T-helper 22 cell (primary cell): ENCODE measurements around the gene AHNAK.
"Not testable (repeated sequence)": the region's sequence is repeated elsewhere in the genome, so short reads cannot be mapped to it uniquely, and the experiment has no call there.

ENCODE experiments used
- DNase-seq: peaks from one replicate; pipeline ENCODE4 v3.0.0-alpha.2; 2020; ENCODE audit warnings: low read depth

The AHNAK gene

GRCh38 chr11:62461740-62462507 is 84.7 kb downstream of the AHNAK start:
- no peak for DNase-seq

DNA sequence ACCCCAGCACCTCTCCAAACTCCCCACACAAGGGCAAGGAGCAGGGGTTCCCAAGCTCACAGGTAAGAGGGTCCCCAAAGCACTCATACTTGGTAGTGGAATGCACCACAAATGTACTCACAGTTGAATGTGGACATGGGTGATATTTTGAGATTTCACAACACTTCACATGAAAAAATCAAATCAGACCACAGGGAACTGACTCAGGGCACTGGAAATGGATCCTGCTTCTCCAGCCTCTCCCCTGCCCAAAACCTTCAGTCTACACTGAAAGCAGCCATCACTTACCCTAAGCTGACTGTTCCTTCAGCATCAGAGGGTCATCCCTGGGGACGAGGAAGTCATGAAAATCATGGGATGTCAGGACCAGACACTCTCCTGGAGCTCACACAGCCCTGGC is 87.5 kb downstream of the AHNAK start:
- no peak for DNase-seq

GRCh38 chr11:62458212-62459002 is 88.2 kb downstream of the AHNAK start:
- no peak for DNase-seq

- no peak for DNase-seq
Measured at GRCh38 chr11:62457478-62457877, 89.1 kb downstream of the AHNAK start.

GRCh38 chr11:62456630-62457029 is 90.0 kb downstream of the AHNAK start:
- no peak for DNase-seq

DNA sequence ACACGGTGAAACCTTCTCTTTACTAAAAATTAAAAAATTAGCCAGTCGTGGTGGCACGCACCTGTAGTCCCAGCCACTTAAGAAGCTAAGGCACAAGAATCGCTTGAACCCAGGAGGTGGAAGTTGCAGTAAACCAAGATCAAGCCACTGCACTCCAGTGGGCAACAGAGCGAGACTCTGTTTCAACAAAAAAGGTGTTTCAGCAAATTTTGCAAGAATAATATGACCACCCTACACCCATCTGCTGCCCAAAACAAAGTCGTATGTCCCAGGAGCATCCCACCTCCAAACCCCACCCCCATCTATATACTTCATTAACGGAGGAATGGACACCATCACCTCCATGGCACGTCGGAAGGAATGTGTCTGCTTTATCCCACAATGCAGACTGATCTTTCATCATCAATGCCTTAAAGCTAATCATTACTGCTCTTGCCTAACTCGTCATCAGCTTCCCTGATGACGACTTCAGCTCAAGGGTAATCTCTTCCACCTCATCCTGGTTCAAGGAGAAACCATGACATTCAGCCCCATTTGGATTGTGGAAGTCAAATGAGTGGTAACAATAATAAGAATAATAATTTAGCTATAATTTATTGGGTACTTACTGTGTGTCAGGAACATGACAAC is 93.7 kb downstream of the AHNAK start:
- DNase-seq, result no peak

DNA sequence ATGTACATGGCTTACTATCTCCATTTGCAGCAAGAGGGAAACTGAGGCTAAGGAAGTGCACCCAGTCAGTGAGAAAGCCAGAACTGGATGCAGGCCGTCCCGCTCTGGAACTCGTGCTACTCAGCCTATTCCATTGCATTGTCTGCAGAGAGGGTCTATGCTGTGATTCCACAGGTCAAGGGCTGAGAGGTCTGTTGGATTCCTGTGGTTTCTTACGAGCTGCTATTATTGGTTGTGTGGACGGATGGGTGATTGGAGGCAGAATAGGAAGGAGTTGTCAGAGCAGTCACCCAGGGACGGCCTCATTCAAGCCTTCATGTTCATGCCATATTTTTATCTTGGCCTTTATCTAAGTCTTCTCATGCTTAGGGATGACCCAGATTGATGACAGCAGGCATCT is 94.3 kb downstream of the AHNAK start:
- DNase-seq, result no peak

DNA sequence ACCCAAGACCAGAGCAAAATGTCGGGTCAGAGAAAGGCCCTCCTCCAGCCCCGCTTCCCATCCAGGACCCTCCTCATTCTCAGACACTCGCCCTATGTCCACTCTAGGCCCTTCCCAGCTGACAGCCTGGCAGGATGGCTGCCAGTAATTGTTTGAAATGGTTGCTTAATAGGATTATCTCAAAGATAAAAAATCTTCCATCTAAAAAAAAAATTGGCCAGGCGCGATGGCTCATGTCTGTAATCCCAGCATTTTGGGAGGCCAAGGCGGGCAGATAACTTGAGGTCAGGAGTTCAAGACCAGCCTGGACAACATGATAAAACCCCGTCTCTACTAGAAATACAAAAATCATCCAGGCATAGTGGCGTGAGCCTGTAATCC is 95.4 kb downstream of the AHNAK start:
- DNase-seq, result no peak

GRCh38 chr11:62450543-62451240 is 95.9 kb downstream of the AHNAK start:
- no peak for DNase-seq

DNA sequence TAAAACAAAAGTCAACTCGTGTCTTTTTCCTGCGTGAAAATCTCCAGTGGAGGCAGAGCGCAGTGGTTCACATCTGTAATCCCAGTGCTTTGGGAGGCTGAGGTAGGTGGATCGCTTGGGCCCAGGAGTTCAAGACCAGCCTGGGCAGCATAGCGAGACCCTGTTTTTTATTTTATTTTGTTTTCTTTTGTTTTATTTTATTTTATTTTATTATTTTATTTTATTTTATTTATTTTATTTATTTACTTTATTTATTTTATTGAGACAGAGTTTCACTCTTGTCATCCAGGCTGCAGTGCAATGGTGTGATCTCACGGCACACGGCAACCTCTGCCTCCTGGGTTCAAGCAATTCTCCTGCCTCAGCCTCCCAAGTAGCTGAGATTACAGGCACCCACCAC is 96.7 kb downstream of the AHNAK start:
- not testable (repeated sequence) for DNase-seq

DNA sequence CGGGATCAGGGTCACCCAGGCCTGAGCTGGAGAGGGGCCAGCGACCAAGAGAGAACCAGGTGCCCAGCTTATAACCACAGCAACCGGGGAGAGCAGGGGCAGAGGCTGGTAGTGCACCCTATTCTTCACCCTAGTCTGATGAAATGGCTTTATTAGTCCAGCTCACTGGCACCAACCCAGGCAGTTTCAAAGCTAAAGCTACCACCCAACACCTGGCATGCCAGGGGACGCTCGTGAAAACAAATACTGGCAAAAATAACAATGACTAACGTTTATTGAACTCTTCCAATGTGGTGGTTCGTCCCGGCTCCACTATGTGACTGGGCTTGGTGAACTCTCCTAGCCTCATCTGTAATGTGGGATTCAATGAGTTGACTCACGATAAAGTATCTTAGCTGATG is 97.2 kb downstream of the AHNAK start:
- DNase-seq, result no peak

GRCh38 chr11:62446091-62446490 is 100.5 kb downstream of the AHNAK start:
- no peak for DNase-seq

DNA sequence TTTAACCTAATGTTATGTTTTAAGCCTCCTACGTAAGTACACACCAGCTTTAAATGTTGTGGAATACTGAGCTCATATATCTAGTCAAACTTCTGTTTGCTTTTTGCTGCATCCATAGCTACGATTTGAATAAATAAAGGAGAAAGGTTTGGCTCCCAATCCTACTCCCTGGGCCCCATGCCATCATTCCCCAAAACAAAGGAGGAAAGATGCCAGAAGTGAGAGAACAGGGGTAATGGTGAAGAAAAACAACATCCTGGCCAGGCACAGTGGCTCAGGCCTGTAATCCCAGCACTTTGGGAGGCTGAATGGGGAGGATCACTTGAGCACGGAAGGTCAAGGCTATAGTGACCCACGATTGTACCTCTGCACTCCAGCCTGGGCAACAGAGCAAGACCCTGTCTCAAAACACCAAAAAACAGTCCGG is 101.3 kb downstream of the AHNAK start:
- DNase-seq, result no peak

DNA sequence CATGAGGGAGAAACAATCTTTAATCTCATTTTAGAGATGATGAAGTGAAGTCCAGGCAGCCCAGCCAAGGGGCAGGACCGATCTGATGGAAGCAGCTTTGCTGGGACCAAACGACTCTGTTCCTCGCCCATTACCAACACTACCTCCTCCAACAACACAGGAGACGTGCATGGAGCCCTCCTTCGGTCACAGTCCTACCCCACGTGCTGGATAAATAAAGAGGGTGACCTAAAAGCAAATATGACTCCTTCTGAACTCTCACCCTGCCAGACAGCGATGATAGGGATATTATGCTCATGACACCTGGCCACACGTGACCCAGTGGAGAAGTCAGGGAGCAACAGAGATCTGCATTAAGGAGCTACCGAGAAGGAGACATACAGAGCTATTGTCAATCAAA is 101.8 kb downstream of the AHNAK start:
- no peak for DNase-seq

DNA sequence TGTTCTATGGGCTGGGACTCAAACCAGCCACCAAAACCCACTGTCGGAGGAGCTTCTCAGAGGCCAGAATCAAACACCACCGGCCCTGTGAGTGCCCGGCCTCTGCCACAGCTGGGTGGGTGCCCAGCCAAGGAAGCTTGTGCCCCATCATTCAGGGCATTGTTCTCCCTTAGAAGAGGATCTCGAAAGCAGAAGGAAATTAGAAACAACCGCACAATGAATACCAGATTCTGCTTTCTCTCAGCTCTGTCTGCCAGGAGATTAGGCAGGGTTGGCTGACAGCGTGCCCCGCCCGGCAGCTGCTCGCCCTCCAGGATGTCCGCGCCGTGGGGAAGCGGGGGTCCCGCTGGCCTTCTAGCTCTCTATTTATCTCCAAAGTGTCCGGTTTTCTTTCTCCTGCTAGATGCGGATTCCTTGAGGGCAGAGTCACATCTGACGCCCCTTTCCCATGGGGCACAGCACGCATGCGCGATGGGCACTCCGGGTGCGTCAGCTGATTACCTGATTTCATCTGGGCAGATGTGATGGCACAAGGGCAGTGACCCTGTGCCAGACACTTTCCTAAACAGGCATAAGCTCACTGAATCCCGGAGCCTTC is 102.3 kb downstream of the AHNAK start:
- no peak for DNase-seq

DNA sequence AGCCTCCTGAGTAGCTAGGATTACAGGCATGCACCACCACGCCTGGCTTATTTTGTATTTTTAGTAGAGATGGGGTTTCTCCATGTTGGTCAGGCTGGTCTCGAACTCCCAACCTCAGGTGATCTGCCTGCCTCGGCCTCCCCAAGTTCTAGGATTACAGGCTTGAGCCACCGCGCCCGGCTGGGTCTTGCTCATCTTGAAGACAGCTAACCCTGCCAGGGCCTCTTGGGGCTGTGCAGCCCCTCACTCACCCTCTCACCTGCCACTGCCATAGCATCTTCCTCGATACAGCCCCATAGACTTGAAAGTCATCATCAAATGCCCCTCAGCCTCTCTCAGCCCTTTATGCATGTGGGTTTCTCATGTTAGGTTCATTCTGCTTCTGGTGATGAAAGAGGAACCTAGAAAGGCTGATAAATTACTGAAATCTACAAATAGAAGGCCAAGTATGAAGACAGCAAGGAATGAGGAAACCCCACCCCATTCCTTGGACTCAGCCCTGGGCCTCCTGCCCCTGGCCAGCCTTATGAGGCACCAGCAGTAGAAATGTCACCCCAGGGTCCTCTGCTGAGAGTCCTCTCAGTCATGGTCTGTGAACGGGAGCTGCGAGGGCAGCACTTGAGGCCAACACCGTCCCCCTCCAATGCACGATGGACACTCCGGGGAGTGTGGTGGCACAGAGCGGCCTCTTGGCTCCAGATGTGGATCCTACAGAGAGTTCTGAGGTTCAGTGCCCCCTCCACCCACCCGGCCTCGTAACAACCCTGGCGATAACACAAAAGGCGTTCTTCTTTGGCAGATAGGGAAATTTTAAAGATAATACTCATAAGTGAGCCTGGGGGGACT is 103.0 kb downstream of the AHNAK start:
- DNase-seq, result no peak

DNA sequence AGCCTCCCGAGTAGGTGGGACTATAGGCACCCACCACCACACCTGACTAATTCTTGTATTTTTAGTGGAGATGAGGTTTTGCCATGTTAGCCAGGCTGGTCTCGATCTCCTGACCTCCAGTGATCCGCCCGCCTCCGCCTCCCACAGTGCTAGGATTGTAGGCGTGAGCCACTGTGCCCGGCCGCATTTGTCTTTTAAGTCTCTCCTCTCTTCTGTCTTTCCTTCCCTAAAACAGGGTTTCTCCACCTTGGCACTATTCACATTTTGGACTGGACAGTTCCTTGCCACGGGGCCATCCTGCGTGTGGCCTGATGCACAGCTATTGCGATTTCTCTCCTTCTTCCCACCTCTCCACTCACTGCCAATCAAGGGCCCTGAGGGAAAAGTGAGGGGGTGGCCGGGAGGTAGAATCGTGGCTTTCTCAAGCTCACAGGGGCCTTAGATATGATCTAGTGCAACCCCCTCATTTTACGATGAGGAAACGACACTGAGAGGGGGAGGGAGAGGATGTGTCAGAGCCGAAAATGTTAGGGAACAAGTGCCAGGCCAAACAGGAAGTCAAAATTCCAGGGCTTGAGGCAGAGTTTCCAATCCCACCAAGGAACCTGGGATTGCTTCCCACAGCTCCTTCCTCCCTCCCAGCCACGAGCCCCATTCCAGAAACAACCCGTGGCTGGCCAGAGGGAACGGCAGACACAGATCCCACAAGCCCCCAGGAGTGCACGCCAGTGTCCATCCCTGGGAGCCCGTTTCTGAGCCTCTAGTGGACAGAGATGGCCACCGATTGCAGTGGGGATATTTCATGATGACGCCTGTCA is 106.6 kb downstream of the AHNAK start:
- DNase-seq, result no peak

- DNase-seq, result no peak
Measured at GRCh38 chr11:62438641-62439040, 108.0 kb downstream of the AHNAK start.

DNA sequence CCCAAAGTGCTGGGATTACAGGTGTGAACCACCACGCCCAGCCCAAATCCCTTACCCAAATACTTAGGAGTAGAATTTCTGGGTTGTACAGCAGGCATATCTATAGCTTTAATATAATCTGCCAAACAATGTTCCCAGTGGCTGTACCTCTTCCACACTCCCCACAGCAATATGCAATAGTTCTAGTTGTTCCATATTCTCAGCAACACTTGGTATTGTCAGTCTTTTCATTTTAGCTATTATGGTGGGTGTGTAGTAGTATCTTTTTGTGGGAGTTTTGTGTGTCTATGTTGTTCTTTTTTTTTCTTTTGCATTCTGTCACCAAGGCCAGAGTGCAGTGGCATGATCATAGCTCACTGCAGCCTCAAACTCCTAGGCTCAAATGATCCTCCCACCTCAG is 109.0 kb downstream of the AHNAK start:
- no peak for DNase-seq
